Spinal cord (tissue), 10 donors: Measurements from ENCODE around the gene SEC61A1. TPM values are rescaled to one million over a fixed set of nuclear protein-coding genes. Genes with fewer than 3 reads are reported as not detected.

Source experiments
- DNase-seq, 6 donors: peaks; one replicate each; pipeline versions ENCODE4 v3.0.0 to v3.0.0-alpha.2; 2013 to 2015; ENCODE audit warnings: low spot score in 6 of 6, low read depth in 4 of 6
- H3K27ac ChIP-seq: one replicate; pipeline ENCODE4 v1.5.1; 2013; ENCODE audit warnings: low read depth, low read length, control low read depth
- H3K27me3 ChIP-seq: one replicate; pipeline ENCODE4 v1.6.1; 2013; ENCODE audit warnings: low read length; ENCODE audit not compliant: control insufficient read depth, insufficient read depth
- H3K36me3 ChIP-seq: one replicate; pipeline ENCODE4 v1.6.1; 2013; ENCODE audit warnings: low read length; ENCODE audit not compliant: control insufficient read depth, insufficient read depth
- H3K4me1 ChIP-seq: one replicate; pipeline ENCODE4 v1.6.1; 2013; ENCODE audit warnings: low read length; ENCODE audit not compliant: control insufficient read depth, insufficient read depth
- H3K4me3 ChIP-seq: one replicate; pipeline ENCODE4 v1.5.1; 2013; ENCODE audit warnings: low read depth, low read length, control low read depth
- H3K9me3 ChIP-seq: one replicate; pipeline ENCODE4 v1.6.1; 2013; ENCODE audit warnings: low read length; ENCODE audit not compliant: control insufficient read depth, insufficient read depth
- WGBS: methylation state at CpG from one replicate; pipeline ENCODE4 v1.1.5; 2013; ENCODE audit warnings: missing lambda C conversion rate; ENCODE audit not compliant: insufficient coverage; 5-methylcytosine and 5-hydroxymethylcytosine counted together
- polyA plus RNA-seq, 2 donors: library from polyadenylated mRNA; unstranded; fragments of 120-200 nt; gene quantifications; one replicate each; pipeline ENCODE4 v1.2.1, GENCODE V29; 2013; ENCODE audit not compliant: insufficient read length in 2 of 2
- total RNA-seq, 2 donors: library from RNA; depleted of rRNA in 1 of 2; stranded (reverse); fragments of 120-200 nt in 1 of 2; fragments of >200 nt in 1 of 2; gene quantifications; one replicate each; pipeline versions ENCODE4 v1.2.3 to v1.2.4, GENCODE V29; 2013 to 2014
- donor health status: healthy.

Gene SEC61A1
- total and polyA plus RNA-seq, 4 donors, result 119 to 177 (median 150) TPM

- no peak for DNase-seq
- Histone ChIP-seq H3K4me1 (peaks cover 22% of the 10 kb centered on the region), H3K36me3 (peaks cover 68% of the 10 kb centered on the region), H3K4me3 (no peak overlapping the region), H3K27ac (no peak overlapping the region), H3K27me3 (no peaks in the 10 kb centered on the region), H3K9me3 (no peaks in the 10 kb centered on the region)
- WGBS, result 100% methylated on average over 1 of the region's 4 CpGs
Measured at GRCh38 chr3:128081846-128082245, 29.6 kb downstream of the SEC61A1 start.

- no peaks in the 10 kb centered on the region for H3K9me3 ChIP-seq
- WGBS, result 90% methylated on average over 9 of the region's 10 CpGs
- no peaks in the 10 kb centered on the region for H3K27me3 ChIP-seq
- H3K4me3 ChIP-seq, result no peak overlapping the region
- peaks cover 16% of the 10 kb centered on the region for H3K4me1 ChIP-seq
- no peak for DNase-seq
- H3K36me3 ChIP-seq, result peaks cover 67% of the 10 kb centered on the region
- no peak overlapping the region for H3K27ac ChIP-seq
Measured at GRCh38 chr3:128082546-128082945, 30.3 kb downstream of the SEC61A1 start.

GRCh38 chr3:128083396-128083795, 31.2 kb downstream of the SEC61A1 start:
- no peaks in the 10 kb centered on the region for H3K9me3 ChIP-seq
- peaks cover 64% of the 10 kb centered on the region for H3K36me3 ChIP-seq
- no peaks in the 10 kb centered on the region for H3K27me3 ChIP-seq
- no peak overlapping the region for H3K27ac ChIP-seq
- 82% methylated on average over 10 of the region's 10 CpGs for WGBS
- no peak overlapping the region for H3K4me3 ChIP-seq
- H3K4me1 ChIP-seq, result peaks cover 9% of the 10 kb centered on the region
- DNase-seq, result no peak

DNA sequence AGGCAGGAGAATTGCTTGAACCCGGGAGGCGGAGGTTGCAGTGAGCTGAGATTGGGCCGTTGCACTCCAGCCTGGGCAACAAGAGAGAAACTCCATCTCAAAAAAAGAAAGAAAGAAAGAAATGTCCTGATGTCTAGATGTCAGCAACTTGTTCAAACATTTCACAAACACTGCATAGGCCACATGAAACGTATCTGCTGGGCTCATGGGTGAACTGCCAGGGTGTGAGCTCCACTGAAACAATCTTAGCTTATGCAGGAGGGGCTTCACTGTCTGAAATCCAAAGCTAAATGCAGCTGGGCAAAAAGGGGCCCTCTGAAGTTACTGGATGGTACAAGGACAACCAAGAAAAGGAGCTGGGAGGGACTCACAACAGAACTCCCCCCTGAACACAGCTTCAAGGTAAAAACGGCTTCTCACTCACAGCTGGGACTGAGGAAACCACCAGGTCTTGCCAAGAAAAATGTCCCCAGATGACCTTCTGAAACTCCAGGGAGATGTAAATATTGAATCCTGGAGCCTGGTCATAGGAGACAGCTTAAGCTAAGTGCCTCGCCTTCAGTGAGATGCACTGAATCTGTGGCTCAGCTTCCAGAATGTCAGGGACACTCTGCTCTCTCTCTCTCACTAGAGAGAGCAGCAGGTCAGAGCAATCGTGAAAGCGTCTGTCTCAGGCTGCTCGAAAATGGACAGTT, 31.9 kb downstream of the SEC61A1 start:
- 76% methylated on average over 3 of the region's 9 CpGs for WGBS
- Histone ChIP-seq H3K36me3 (peaks cover 61% of the 10 kb centered on the region), H3K27ac (no peak overlapping the region), H3K27me3 (no peaks in the 10 kb centered on the region), H3K4me1 (peaks cover 9% of the 10 kb centered on the region), H3K4me3 (no peak overlapping the region), H3K9me3 (no peaks in the 10 kb centered on the region)
- DNase-seq, result peak in 1 of 6 donors; percentile 38

DNA sequence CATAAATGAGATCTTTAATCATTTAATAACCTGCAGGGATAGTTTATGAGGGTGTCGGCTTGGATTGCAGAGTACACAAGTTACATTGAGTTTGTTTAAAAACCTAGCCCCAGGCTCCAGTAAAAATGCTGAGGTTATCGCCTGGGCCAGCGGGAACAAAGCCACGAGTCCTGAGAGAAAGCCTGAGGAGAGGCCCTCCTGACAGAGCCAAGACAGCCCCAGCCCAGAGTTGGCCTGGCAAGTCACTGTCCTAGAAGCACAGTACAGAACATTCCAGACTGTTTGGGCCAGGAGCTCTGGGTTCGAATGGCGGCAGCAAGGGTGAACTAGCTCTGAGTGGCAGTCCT, 32.4 kb downstream of the SEC61A1 start:
- Histone ChIP-seq H3K27me3 (no peaks in the 10 kb centered on the region), H3K27ac (no peak overlapping the region), H3K4me3 (no peak overlapping the region), H3K9me3 (no peaks in the 10 kb centered on the region), H3K36me3 (peaks cover 56% of the 10 kb centered on the region), H3K4me1 (peaks cover 9% of the 10 kb centered on the region)
- WGBS, result 90% methylated on average over 4 of the region's 6 CpGs
- no peak for DNase-seq

DNA sequence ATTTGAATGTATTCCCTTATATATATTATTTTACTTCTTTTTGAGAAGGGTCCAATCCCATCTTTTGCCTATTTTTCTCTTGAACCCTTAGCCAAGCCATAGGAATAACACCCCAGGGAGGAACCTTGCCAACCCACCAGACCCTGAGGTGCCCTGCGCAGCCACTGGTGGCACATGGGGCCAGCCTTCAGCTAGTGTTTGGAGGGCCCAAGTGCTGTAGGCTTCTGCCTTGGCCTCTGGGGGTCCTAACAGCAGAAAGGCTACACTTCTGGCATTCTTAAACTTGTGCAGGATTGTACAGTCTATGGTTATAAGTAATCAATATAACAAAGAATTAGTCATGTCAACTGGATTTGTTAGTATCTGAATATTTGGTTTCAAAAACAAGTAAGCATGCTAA, 36.9 kb downstream of the SEC61A1 start:
- no peak for DNase-seq
- peaks cover 33% of the 10 kb centered on the region for H3K36me3 ChIP-seq
- no peaks in the 10 kb centered on the region for H3K27me3 ChIP-seq
- 100% methylated on average over 1 of the region's 1 CpG for WGBS
- peaks cover 9% of the 10 kb centered on the region for H3K4me1 ChIP-seq
- H3K27ac ChIP-seq, result no peak overlapping the region
- no peak overlapping the region for H3K4me3 ChIP-seq
- H3K9me3 ChIP-seq, result no peaks in the 10 kb centered on the region

DNA sequence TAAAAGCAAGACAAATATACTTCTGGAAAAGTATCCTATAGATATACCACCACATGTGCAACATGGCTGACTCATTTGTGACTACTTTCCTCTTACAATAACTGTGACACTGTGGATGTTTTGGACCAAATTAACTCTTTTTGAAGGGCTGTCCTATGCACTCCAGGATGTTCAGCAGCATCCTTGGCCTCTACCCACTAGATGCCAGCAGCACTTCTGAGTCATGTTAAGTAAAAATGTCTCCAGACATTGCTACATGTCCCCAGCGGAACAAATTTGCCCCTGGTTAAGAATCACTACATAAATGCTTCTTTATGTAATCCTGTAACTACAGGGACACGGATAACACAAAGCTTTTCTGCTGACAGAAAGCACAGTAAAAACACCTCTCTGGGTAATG, 39.3 kb downstream of the SEC61A1 start:
- peaks cover 3% of the 10 kb centered on the region for H3K4me1 ChIP-seq
- no peaks in the 10 kb centered on the region for H3K27me3 ChIP-seq
- H3K9me3 ChIP-seq, result no peaks in the 10 kb centered on the region
- no peak overlapping the region for H3K4me3 ChIP-seq
- whole genome bisulfite sequencing, result no CpG with 5 or more reads among the region's 2 CpGs
- no peak for DNase-seq
- H3K27ac ChIP-seq, result no peak overlapping the region
- peaks cover 39% of the 10 kb centered on the region for H3K36me3 ChIP-seq

DNA sequence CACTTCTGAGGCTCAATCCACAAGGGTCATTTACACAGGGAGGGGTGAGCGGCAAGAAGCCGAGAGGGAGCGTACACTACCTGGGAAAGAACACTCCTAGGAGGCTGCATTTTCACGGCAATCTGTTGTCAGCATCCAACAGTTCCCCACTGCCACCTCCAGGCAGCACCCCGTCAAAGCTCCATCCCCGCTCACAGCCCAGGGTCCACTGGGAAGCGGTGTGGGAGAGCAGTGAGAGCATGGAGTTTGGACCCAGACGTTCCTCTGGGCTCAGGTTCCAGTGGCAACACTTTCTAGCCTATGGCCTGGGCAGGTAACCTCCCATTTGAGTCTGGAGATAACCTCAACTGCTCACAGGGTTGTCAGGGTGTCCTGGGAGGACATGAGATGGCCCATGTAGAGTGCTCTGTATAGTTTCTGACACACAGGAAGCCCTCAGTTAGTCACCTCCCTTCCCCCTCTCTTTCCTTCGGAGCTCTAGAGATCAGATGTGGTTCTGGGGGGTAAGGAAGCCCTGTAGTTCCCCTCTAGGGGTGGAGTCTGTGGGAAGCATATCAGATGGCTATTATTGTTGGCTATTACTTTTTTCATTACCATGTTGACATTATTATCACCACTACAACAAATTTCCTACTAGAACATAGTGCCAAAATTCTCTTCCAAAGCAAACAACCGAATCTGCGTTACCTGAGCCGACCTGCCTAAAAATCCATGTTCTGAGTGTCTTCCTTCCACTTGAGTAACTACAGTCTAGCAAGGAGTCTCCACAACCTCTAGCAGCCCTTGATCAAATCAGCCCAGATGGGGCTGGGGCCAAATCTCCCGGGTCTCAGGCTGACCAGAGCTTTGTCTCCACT, 42.3 kb downstream of the SEC61A1 start:
- H3K36me3 ChIP-seq, result peaks cover 53% of the 10 kb centered on the region
- no peaks in the 10 kb centered on the region for H3K9me3 ChIP-seq
- WGBS, result 92% methylated on average over 10 of the region's 13 CpGs
- DNase-seq, result no peak
- H3K27me3 ChIP-seq, result no peaks in the 10 kb centered on the region
- no peak overlapping the region for H3K4me3 ChIP-seq
- H3K4me1 ChIP-seq, result peaks cover 3% of the 10 kb centered on the region
- H3K27ac ChIP-seq, result no peak overlapping the region

GRCh38 chr3:128095222-128095703, 43.0 kb downstream of the SEC61A1 start:
- DNase-seq, result peak in 5 of 6 donors; percentile 45 to 89 (median 51)
- Histone ChIP-seq H3K27ac (no peak overlapping the region), H3K36me3 (peaks cover 59% of the 10 kb centered on the region), H3K4me1 (peaks cover 3% of the 10 kb centered on the region), H3K4me3 (no peak overlapping the region), H3K27me3 (no peaks in the 10 kb centered on the region), H3K9me3 (no peaks in the 10 kb centered on the region)
- WGBS, result 76% methylated on average over 5 of the region's 6 CpGs
